GM19351 (cell line): ENCODE results near the gene GRIN3A.

Source experiments
- ATAC-seq: cut with Tn5 transposase; IDR thresholded peaks from one replicate; pipeline ENCODE4 v1.9.1; 2021; ENCODE audit warnings: mild to moderate bottlenecking, moderate library complexity; ENCODE audit not compliant: unreplicated experiment

Gene GRIN3A

GRCh38 chr9:101706261-101706798 lies 32.1 kb downstream of the GRIN3A start:
- no peak for ATAC-seq

DNA sequence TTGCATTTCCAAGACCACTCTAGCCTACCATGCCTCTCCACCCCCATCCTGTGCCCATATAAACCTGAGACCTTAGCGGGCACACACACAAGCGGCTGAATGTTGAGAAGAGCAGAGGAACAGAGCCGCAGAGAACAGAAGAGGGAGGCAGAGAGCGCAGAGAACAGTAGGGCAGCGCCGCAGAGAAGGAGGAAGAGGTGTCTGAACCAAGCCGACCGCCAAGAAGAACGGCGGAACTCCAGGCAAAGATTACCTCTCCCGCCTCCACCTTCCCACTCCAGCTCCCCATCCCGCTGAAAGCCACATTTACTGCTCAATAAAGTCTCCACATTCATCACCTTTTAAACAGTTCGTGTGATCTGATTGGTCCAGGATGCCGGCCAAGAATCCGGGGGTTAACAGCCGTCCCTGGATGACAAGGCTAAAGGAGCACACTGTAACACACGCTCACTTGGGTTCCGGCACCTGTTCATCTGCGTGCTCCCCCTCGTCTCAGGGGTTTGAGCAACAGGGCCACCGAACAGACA lies 33.2 kb downstream of the GRIN3A start:
- peak; percentile 74 for ATAC-seq

- ATAC-seq, result no peak
Observed at GRCh38 chr9:101702257-101702656, 36.2 kb downstream of the GRIN3A start.

DNA sequence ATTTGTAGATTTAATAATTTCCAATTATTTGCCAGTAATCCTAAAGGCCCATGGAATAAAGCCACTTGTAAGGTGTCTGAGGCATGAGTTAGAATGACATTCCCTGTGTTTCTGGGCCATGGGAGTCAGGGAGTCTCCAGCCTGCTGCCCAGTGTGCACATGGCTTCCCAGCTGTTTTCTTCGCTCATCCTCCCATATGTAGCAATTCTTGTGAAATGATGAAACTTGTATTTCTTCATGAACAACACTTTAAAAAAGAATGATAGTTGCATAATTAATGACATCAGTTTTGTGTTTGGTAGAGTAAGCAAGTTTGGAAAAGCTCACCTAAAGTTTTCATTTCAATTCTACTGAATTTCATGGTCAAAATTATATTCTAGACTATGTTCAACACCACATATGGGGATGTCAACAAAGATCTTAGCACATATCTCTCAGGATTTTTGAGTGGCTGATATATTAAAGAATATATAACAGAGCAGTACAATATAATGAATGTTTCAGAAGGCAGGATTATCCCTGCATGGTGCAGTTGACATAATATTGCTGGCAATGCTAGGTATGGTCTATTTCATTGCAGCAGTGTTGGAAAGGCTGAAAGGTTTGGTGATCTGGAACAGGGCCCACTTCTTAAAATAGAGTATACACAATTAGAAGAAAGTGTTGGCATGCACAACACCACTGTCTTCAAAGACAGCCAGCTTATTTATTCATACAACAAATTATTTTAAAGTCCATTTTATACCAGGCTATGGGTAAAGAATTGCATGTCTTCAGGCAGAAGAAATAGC lies 44.7 kb downstream of the GRIN3A start:
- no peak for ATAC-seq

GRCh38 chr9:101691657-101692056 lies 46.8 kb downstream of the GRIN3A start:
- no peak for ATAC-seq

- no peak for ATAC-seq
Observed at GRCh38 chr9:101689039-101689438, 49.4 kb downstream of the GRIN3A start.

DNA sequence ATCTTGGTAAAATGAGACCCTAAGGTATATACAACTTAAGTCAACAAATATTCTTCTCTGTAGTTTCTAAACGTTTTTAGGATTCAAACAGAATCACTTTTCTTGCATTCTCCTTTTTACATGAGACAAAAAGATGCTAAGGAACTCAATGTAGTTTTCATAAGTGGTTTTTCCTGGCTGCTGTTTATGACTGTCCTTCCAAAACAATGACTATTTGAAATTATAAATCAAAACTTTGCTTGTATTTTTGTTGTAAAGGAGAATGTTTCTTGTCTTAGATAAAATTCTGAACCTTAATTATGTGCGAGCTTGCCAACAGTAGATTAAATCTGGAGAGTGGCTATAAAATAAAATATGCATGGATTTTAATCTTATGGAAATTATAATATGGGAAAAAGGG lies 53.8 kb downstream of the GRIN3A start:
- ATAC-seq, result no peak

DNA sequence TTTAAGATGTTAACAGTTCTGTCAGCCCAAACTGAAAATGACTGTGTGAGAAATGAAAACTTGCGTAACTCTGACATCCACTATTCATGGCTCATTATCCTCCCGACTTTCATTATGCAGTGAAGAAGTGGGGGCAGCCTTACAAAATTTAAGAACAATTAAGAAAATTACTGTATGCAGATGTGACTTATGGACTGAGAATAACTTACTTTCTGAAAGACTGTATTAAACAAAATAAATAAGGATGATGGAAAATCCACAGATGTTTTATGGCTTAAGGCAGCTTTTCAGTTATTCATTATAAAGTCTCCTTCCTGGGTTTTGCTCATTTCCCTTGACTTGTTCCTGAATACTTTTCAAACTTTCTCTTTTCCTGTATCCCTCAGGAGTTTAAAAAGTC lies 55.2 kb downstream of the GRIN3A start:
- no peak for ATAC-seq

GRCh38 chr9:101677861-101678260 lies 60.6 kb downstream of the GRIN3A start:
- ATAC-seq, result no peak

DNA sequence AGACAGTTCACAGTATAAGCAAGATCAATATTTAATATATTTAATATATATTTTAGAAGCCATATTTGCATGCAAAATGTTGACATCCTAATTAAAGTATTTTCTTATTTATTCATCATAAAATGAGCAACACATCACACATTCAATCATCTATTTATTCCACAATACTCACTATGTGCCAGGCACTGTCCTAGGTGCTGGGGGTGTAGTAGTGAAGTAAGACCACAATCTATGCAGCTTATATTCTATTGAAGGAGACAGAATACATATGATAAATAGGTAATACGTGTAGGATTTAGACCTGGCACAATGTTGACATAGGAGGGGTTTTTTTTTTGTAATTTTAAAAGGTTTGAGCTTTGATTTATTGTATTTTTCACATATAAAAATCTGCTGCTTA lies 63.1 kb downstream of the GRIN3A start:
- ATAC-seq, result no peak

DNA sequence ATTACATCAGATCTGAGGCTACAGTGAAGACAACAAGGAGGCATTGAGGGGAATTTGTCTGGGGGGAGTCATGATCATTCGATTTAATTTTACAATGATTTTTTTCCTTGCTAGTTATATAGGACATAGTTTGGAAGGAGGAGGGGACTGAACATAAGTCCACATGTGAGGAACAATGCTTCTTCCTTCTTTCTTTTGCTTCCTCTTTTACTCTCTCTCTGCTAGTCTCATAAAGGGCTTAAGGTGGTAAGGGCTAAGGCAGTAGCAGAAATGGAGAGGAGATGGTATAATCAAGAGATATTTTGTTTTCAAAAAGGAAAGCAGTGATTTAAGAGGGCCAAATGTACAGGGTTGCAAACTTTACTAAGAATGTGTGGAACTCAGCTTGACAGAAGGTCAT lies 64.3 kb downstream of the GRIN3A start:
- no peak for ATAC-seq

GRCh38 chr9:101673642-101674041 lies 64.8 kb downstream of the GRIN3A start:
- ATAC-seq, result no peak

- ATAC-seq, result no peak
Observed at GRCh38 chr9:101671567-101671966, 66.9 kb downstream of the GRIN3A start.

DNA sequence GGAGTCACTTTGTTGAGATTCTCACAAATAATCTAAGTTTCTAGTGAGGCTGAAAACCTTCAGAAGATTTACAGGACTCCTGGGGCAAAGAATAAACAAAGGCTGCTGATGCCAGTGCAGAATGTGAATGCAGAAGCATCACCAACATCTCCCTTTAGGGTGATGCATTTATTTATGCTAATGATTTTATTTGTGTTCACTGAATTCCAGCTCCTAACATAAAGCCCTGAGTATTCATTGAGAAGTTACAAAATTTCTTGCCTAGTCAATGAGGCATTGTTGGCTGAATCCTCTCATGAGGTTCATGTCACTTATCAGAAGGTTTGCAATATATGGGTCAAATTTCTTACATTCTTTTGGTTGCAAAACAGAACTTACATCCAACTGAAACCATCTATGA lies 70.0 kb downstream of the GRIN3A start:
- ATAC-seq, result no peak

GRCh38 chr9:101664453-101664852 lies 74.0 kb downstream of the GRIN3A start:
- no peak for ATAC-seq

DNA sequence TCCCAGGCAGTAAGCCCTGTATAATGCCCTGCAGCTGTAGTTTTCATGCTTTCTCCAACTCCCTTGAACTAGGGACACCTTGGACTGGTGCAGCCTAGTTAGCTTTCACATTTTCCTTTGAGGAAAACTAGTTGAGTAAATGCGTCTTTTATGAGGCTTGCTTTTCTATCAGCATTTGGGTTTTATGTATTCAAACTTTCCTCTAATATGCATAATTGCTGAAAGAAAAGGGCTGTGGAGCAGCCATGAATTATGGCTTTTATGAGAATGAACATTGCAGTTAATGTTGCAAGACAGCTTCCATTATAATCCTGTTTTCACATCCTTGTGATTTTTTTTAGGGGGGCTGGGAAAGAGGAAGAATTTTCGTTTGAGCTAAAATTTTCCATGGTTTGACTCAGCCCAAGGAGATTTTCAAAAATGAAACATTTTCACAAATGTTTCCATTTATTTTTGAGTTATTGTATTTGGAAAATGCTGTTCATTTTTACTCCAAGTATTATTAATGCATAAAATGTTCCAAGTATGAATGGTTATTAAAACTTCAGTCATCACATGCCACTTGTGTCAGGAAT lies 85.8 kb downstream of the GRIN3A start:
- ATAC-seq, result no peak

DNA sequence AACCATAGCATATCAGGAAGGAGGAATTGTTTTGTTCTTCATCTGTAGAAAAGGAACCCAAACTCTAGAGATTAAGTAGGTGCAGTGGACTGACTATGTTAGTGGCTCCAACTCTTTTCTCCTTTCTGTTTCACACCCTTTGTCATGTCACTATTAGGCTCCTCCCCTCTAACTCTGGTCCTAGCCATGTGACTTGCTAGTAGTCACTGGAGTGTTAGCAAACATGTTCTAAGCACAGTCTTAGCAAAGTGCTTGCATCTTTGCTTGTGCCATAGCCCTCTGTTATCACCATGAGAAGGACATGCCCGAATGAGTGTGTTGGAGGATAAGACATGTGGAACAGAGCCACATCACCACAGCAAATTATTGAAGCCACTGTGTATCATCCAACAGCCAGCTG lies 88.3 kb downstream of the GRIN3A start:
- ATAC-seq, result peak; percentile 88

DNA sequence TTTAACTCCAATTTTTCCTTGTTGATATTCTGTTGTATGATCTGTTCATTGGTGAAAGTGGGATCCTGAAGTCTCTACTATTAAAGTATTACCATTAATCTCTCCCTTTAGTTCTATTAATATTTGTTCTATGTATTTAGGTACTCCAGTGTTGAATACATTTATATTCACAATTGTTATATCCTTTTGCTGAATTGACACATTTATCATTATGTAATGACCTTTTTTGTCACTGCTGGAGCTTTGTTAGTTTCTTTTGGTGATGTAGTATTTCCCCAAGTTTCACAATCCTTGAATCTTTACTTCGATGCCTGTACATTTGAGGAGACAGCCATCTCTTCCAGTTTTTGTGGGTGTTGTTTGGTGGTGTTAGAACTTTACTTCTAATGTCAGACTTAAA lies 90.0 kb downstream of the GRIN3A start:
- no peak for ATAC-seq

DNA sequence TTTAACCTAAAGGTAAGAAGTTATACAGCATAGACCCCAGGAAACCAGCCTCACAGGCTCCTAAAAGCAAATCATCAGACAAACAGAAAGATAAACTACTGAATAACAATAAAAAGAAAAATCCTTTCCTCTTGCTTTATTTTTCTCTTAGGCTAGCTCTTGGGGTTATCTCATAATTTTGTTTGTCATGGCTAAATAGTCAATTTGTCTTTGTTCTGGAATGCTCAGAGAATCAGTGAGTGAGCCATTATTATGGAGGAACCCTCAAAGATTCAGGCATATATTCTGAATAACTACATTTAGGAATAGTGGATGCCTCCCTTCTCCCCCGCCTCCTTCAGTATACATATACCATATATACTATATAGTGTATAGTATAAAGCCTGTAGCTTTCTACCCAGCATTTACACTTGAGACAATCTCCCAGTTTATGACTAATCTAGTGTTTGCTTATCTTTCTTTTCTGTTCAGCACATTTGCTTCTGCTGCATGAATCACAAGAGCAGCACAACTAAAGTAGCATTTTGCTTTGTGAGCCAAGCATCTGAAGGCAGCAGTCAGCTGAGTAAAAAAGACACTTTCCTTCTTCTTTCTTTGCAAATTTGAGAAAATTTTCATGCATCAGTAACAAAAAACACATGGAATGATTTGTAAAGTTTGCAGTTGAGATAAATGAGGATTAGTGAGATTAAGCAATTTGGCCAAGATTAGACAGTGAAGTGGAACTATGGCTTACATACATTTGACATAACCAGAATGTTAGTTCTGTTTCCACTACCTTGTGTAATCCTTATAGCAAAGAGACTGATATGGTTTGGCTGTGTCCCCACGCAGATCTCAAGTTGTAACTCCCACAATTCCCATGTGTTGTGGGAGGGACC lies 98.4 kb downstream of the GRIN3A start:
- ATAC-seq, result no peak

- ATAC-seq, result no peak
Observed at GRCh38 chr9:101639311-101639710, 99.1 kb downstream of the GRIN3A start.

DNA sequence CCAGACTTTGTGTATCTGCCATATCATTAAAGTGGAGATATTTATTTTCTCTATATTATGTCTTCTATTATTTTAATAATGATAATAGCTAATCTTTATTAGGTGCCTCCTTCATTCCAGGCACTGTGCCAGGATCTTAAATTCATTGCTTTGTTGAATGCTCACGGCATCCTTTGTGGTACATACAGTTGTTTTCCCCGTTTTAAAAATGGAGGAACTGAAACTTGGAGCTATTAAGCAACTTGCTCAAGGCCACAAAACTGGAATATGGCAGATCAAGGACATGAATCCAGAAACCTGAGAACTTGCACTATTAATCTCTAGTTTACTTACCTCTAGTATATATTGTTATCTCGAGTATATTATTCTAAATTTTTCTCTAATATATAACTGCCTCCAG lies 102.2 kb downstream of the GRIN3A start:
- no peak for ATAC-seq
